ENCODE results near the gene NODAL.
"Not testable (repeated sequence)": the region's sequence is repeated elsewhere in the genome, so short reads cannot be mapped to it uniquely, and the experiment has no call there.

The NODAL gene

GRCh38 chr10:70441161-70441894 is at the start of gene NODAL:
Gene NODAL (minus strand): TSS chr10:70441681. CDS start chr10:70441667, 14 bp downstream.
- DNase-seq (ENCODE audit: low spot score): no peak

GRCh38 chr10:70490142-70490541 is 48.7 kb upstream of the NODAL start:
- DNase-seq (ENCODE audit: low spot score): no peak

- DNase-seq (ENCODE audit: low spot score): no peak
Observed at GRCh38 chr10:70487824-70488223, 46.3 kb upstream of the NODAL start.

- not testable (repeated sequence) for DNase-seq (ENCODE audit: low spot score)
Observed at GRCh38 chr10:70483872-70484271, 42.4 kb upstream of the NODAL start.

GRCh38 chr10:70482982-70483760 is 41.7 kb upstream of the NODAL start:
- no peak for DNase-seq (ENCODE audit: low spot score)

GRCh38 chr10:70481831-70482530 is 40.5 kb upstream of the NODAL start:
- no peak for DNase-seq (ENCODE audit: low spot score)

- DNase-seq (ENCODE audit: low spot score): no peak
Observed at GRCh38 chr10:70481105-70481504, 39.6 kb upstream of the NODAL start.

GRCh38 chr10:70480239-70480861 is 38.9 kb upstream of the NODAL start:
- no peak for DNase-seq (ENCODE audit: low spot score)

GRCh38 chr10:70479626-70480238 is 38.3 kb upstream of the NODAL start:
- no peak for DNase-seq (ENCODE audit: low spot score)

- no peak for DNase-seq (ENCODE audit: low spot score)
Observed at GRCh38 chr10:70479165-70479581, 37.7 kb upstream of the NODAL start.

- DNase-seq (ENCODE audit: low spot score): no peak
Observed at GRCh38 chr10:70478191-70479164, 37.0 kb upstream of the NODAL start, which contains the start of gene PALD1. Gene PALD1 (plus strand): TSS chr10:70478767. CDS start chr10:70525952, 47,185 bp downstream.

- DNase-seq (ENCODE audit: low spot score): no peak
Observed at GRCh38 chr10:70477661-70478162, 36.2 kb upstream of the NODAL start.

- DNase-seq (ENCODE audit: low spot score): no peak
Observed at GRCh38 chr10:70476249-70477035, 35.0 kb upstream of the NODAL start.

- no peak for DNase-seq (ENCODE audit: low spot score)
Observed at GRCh38 chr10:70475661-70476060, 34.2 kb upstream of the NODAL start.

GRCh38 chr10:70474780-70475179 is 33.3 kb upstream of the NODAL start:
- DNase-seq (ENCODE audit: low spot score): no peak

GRCh38 chr10:70472799-70473454 is 31.4 kb upstream of the NODAL start:
- no peak for DNase-seq (ENCODE audit: low spot score)

- DNase-seq (ENCODE audit: low spot score): no peak
Observed at GRCh38 chr10:70466951-70467350, 25.5 kb upstream of the NODAL start.

GRCh38 chr10:70465832-70466231 is 24.4 kb upstream of the NODAL start:
- no peak for DNase-seq (ENCODE audit: low spot score)

- no peak for DNase-seq (ENCODE audit: low spot score)
Observed at GRCh38 chr10:70465278-70465677, 23.8 kb upstream of the NODAL start.

Measured in hematopoietic multipotent progenitor cell treated with erythropoietin and hydrocortisone succinate and interleukin-3 and kit ligand, for 17 days (in vitro differentiated cells).